Germinal center (tissue), 1 donor: ENCODE results near the gene SPOCK1.

ENCODE experiments used
- DNase-seq: peaks from one replicate; pipeline ENCODE4 v3.0.0; 2012; ENCODE audit warnings: mixed read lengths, low spot score

The SPOCK1 gene

GRCh38 chr5:137221943-137222342 lies 277.2 kb downstream of the SPOCK1 start:
- no peak for DNase-seq

GRCh38 chr5:137220523-137220927 lies 278.6 kb downstream of the SPOCK1 start:
- peak; percentile 41 for DNase-seq

GRCh38 chr5:137218896-137219295 lies 280.2 kb downstream of the SPOCK1 start:
- no peak for DNase-seq

DNA sequence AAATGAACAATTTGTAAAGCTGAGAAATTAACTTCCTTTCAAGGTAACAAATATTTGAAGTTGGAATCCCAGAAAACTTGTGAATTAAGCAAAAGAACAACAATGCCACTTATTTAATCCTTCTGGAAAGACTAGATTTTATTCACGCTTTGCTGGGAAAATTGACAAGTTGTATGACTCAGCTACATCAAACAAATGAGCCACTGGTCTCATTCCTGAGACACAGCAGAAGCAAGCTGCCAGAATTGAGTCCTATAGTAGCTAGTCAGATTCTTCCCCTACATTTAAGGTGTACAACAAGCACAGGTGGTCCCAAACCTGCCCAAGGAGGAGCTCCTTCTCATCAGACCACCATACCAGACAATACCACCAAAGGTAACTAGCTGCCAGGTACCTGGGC lies 280.7 kb downstream of the SPOCK1 start:
- DNase-seq: no peak

GRCh38 chr5:137217599-137218200 lies 281.4 kb downstream of the SPOCK1 start:
- no peak for DNase-seq

DNA sequence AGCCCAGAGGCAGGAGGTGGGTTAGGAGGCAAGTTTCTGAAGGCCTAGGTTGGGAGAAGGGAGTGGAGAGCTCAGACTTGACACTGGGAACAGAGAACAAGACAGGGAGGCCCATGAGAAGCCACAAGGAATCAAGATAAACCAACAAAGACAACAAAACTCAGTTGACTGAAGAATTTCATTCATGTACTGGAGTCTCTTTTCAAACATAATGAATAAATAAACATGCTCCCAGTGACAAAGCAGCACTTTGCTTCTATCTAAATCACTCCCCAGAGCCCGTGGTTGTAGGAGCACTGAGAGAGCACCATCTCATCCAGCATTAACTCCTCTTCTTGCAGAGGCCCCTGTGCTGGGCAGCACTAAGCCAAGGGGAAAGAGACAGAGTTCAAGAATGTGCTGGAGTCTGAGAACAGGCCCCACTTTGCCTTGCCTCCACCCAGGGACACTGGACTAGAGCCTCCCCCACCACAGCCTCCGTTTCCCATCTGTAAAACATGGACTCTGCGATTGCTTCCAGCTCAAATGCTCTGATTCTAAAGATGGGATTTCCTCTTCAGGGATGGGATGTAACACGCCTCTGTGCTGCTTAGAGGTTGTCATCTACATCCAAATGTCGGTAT lies 282.0 kb downstream of the SPOCK1 start:
- DNase-seq: no peak

GRCh38 chr5:137215780-137216179 lies 283.3 kb downstream of the SPOCK1 start:
- DNase-seq: no peak

DNA sequence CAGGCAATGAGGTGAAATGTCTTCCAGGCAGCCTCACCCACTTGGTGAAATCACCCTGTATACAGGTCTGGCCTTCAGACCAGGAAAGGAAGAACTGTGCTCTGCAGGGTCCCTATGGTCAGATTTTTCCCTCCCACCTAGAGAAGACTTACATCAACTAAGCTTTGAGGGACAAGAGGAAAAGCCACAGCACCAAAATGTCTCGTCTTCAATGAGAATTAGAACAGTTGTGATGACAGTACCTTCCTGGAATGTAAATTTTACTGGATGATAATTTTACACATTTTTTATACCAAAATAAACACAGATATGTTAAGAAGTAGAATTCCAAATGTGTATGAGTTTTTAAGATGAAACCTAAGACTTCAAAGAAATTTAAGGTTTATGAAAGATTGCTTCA lies 283.9 kb downstream of the SPOCK1 start:
- DNase-seq: no peak

- DNase-seq: no peak
Measured at GRCh38 chr5:137214446-137215189, 284.5 kb downstream of the SPOCK1 start.

- DNase-seq: no peak
Measured at GRCh38 chr5:137212471-137212870, 286.7 kb downstream of the SPOCK1 start.

DNA sequence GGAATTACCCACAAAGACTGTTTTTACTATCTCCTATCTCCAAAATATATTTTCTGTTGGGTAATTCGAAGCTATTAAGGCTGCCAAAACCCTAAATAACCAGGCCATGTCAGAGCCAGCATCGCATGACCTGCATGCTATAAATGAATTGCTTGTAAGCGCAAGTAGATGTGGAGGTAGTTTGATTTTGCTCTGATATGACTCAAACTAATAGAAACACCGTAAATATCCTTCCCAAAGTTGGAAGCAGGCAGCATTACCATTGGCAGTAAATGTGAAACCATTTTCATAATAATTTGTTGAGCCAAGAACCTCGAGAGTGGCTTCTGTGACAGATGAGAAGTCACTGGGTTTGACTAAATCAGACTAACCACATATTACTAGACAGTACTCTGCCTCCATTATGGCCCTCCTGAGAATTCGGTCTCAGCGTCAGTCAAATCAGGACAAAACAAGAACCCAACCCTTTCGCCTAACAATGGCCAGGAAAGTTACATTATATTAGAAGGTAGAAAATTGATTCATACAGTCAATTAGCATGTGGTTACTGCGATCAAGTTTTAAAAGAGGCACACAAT lies 289.8 kb downstream of the SPOCK1 start:
- no peak for DNase-seq

DNA sequence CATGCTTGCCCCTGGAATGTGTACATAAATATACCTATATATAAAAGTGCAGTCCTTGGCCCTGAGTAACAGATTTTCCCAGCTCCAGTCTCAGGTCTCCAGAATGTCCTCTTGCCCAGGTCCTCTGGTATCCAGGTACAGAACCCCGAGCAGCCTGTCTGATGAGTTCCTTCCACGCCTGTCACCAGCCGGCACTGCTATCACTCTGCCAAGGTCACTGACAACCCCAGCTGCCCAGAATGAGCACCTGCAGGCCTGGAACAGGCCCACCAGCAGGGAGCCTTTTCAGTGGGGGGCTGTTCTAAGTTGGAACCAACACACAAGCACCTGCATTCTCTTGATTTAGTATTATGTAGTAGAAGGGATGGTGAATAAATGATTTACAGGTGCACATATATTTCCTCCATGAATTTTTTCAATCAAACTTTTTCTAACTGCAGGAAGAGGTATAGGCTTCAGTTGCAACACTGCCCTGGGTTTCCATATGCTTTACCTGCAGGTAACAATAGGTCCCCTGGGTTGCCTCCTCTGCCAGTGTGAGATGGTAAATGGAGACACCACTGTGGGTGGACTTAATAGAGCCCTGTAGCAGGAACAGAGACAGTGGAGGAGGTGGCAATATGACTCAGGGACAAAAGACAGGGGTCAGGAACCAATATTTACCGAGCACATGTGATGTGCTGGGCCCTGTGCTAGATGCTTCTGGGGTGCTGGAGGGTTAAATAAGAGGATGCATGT lies 291.9 kb downstream of the SPOCK1 start:
- no peak for DNase-seq

GRCh38 chr5:137206030-137206715 lies 293.0 kb downstream of the SPOCK1 start:
- DNase-seq: no peak

- DNase-seq: no peak
Measured at GRCh38 chr5:137205231-137206027, 293.7 kb downstream of the SPOCK1 start.

GRCh38 chr5:137203011-137203632 lies 296.0 kb downstream of the SPOCK1 start:
- no peak for DNase-seq

GRCh38 chr5:137201876-137202275 lies 297.2 kb downstream of the SPOCK1 start:
- no peak for DNase-seq

- no peak for DNase-seq
Measured at GRCh38 chr5:137200906-137201700, 298.0 kb downstream of the SPOCK1 start.

GRCh38 chr5:137199966-137200365 lies 299.2 kb downstream of the SPOCK1 start:
- DNase-seq: no peak

- no peak for DNase-seq
Measured at GRCh38 chr5:137199201-137199600, 299.9 kb downstream of the SPOCK1 start.

GRCh38 chr5:137195483-137195882 lies 303.6 kb downstream of the SPOCK1 start:
- no peak for DNase-seq
